ENCODE results near the gene NFKBIB. TPM values are rescaled to one million over a fixed set of nuclear protein-coding genes. Genes with fewer than 3 reads are reported as not detected.

Gene NFKBIB
- polyA plus RNA-seq, 1 donor from 2014 or later = 21.4 TPM

DNA sequence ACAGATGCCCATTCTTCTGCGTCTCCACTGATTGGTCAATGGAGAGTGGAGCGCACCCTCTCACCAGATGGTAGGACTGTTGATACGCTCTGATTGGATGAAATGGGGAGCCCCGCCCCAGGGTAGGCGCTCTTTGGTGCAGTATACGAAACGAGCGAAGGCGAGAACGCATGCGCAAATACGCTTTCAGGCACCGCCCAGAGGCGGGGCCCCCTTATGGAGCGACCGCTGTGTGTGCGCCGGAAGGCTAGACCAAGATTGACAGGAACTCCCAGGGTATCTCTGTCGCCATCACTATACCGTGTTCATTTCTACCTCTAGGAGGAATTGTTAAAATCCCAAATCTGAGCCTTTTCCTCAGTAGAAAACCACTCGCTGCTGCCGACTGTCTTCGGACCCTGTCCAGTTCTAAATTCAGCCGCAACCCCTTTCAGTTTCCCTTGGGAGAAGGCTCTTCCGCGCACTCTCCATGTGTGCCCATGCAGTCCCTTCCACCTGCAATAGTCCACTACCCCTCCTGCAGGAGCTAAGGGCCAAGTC lies 49.3 kb upstream of the NFKBIB start (continued):
- TF ChIP-seq, protein P1, sequence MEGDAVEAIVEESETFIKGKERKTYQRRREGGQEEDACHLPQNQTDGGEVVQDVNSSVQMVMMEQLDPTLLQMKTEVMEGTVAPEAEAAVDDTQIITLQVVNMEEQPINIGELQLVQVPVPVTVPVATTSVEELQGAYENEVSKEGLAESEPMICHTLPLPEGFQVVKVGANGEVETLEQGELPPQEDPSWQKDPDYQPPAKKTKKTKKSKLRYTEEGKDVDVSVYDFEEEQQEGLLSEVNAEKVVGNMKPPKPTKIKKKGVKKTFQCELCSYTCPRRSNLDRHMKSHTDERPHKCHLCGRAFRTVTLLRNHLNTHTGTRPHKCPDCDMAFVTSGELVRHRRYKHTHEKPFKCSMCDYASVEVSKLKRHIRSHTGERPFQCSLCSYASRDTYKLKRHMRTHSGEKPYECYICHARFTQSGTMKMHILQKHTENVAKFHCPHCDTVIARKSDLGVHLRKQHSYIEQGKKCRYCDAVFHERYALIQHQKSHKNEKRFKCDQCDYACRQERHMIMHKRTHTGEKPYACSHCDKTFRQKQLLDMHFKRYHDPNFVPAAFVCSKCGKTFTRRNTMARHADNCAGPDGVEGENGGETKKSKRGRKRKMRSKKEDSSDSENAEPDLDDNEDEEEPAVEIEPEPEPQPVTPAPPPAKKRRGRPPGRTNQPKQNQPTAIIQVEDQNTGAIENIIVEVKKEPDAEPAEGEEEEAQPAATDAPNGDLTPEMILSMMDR (IDR thresholded peaks at IDR 0.05; ENCODE audit: poor library complexity, severe bottlenecking) = peak; percentile 35
- TF ChIP-seq EZH2 (IDR thresholded peaks at IDR 0.05; ENCODE audit: borderline replicate concordance, insufficient read depth, low read length, poor library complexity, severe bottlenecking) (no peak), RAD21 (conservative IDR thresholded peaks at IDR 0.05) (peak; percentile 28)

DNA sequence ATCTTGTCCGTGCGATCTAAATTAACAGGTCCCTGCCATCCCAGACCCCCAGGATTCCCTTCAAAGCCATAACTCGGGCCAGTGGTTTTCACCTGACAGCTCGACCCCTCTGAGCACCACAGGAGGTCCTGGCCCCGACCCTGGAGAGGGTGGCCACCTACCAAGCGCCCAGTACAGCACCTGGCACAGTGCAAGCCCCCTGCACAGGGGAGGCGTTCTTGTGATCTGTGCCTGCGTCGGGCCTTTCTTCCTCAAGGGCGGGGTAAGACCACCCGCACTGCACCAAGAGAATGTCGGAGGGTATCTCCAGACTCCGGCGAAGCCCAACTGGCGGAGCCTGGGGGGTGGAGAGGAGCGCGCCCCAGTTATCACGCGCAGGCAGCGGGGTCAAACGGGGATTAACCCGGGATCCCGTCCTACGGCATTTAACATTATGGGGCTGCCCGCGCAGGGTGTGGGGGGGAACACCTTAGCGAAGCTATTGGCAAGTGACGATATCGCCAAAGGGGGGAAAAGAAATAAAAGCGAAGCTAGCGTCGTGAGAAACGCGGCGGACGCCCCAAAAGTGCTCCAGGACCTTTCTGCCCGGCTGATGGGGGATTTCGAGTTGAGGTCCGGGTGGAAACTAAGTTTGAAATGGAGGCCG lies 48.7 kb upstream of the NFKBIB start:
- peak overlapping the region; percentile 99 for H3K27ac ChIP-seq (ENCODE audit: low read length)
- peak overlapping the region; percentile 47 for H2AFZ ChIP-seq (ENCODE audit: low read depth, low read length)
- no peaks in the 10 kb centered on the region for H3K9me2 ChIP-seq (ENCODE audit: insufficient read depth, low read length)
- TF ChIP-seq, protein P2, sequence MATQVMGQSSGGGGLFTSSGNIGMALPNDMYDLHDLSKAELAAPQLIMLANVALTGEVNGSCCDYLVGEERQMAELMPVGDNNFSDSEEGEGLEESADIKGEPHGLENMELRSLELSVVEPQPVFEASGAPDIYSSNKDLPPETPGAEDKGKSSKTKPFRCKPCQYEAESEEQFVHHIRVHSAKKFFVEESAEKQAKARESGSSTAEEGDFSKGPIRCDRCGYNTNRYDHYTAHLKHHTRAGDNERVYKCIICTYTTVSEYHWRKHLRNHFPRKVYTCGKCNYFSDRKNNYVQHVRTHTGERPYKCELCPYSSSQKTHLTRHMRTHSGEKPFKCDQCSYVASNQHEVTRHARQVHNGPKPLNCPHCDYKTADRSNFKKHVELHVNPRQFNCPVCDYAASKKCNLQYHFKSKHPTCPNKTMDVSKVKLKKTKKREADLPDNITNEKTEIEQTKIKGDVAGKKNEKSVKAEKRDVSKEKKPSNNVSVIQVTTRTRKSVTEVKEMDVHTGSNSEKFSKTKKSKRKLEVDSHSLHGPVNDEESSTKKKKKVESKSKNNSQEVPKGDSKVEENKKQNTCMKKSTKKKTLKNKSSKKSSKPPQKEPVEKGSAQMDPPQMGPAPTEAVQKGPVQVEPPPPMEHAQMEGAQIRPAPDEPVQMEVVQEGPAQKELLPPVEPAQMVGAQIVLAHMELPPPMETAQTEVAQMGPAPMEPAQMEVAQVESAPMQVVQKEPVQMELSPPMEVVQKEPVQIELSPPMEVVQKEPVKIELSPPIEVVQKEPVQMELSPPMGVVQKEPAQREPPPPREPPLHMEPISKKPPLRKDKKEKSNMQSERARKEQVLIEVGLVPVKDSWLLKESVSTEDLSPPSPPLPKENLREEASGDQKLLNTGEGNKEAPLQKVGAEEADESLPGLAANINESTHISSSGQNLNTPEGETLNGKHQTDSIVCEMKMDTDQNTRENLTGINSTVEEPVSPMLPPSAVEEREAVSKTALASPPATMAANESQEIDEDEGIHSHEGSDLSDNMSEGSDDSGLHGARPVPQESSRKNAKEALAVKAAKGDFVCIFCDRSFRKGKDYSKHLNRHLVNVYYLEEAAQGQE (IDR thresholded peaks at IDR 0.05; ENCODE audit: borderline replicate concordance) = peak; percentile 64
- TF ChIP-seq, protein P1 (IDR thresholded peaks at IDR 0.05; ENCODE audit: poor library complexity, severe bottlenecking) = no peak
- TF ChIP-seq RAD21 (conservative IDR thresholded peaks at IDR 0.05) (no peak), EZH2 (IDR thresholded peaks at IDR 0.05; ENCODE audit: borderline replicate concordance, insufficient read depth, low read length, poor library complexity, severe bottlenecking) (no peak)
- peak overlapping the region; percentile 99 for H3K4me2 ChIP-seq (ENCODE audit: low read length)
- peak overlapping the region; percentile 71 for H3K4me3 ChIP-seq (ENCODE audit: low read length)
- H4K20me1 ChIP-seq (ENCODE audit: insufficient read depth) = peaks cover 25% of the 10 kb centered on the region
- H3K9me3 ChIP-seq (ENCODE audit: low read length) = no peaks in the 10 kb centered on the region
- H3K36me3 ChIP-seq (ENCODE audit: insufficient read depth, low read length) = no peaks in the 10 kb centered on the region
- peaks cover 10% of the 10 kb centered on the region for H3F3A ChIP-seq (ENCODE audit: insufficient read depth, low read length, poor library complexity, severe bottlenecking)
- no peaks in the 10 kb centered on the region for H3K27me3 ChIP-seq (ENCODE audit: insufficient read depth, low read depth, low read length)
- H3K79me2 ChIP-seq (replicated peaks; ENCODE audit: insufficient read depth, low read length) = peaks cover 28% of the 10 kb centered on the region
- H3K9ac ChIP-seq (ENCODE audit: low read length) = peak overlapping the region; percentile 90

DNA sequence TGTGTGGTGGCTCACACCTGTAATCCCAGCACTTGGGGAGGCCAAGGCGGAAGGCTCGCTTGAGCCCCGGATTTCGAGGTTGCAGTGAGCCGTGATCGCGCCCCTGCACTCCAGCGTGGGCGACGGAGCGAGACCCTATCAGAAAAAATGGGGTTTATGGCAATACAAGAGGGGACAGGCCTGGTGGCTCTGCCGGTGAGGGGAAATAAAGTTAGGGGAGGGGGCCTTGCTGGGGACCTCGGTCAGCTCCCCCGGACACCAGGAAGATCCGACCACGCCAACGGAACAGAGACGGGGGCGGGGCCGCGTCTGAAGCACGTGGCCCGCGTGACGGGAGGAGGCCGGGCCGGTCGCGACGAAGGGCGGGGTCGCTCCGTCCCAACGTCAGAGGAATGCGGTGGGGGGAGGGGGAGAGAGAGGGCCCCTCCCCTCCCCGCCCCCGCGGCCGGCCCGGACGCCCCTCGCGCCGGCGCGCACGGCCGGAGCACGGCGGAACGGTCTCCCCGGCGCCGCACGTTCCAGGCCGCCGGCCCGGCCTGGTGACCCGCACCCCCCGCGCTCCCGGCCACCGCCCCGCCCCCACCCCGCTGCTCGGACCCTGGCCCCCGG lies 48.0 kb upstream of the NFKBIB start:
- Histone ChIP-seq H3K27me3 (ENCODE audit: insufficient read depth, low read depth, low read length) (no peaks in the 10 kb centered on the region), H3K9me2 (ENCODE audit: insufficient read depth, low read length) (no peaks in the 10 kb centered on the region), H3K9me3 (ENCODE audit: low read length) (no peaks in the 10 kb centered on the region), H3K79me2 (replicated peaks; ENCODE audit: insufficient read depth, low read length) (peaks cover 24% of the 10 kb centered on the region), H2AFZ (ENCODE audit: low read depth, low read length) (peak overlapping the region; percentile 47), H3K27ac (ENCODE audit: low read length) (peak overlapping the region; percentile 99), H3K4me3 (ENCODE audit: low read length) (peak overlapping the region; percentile 71), H4K20me1 (ENCODE audit: insufficient read depth) (peaks cover 23% of the 10 kb centered on the region), H3K9ac (ENCODE audit: low read length) (peak overlapping the region; percentile 90), H3K36me3 (ENCODE audit: insufficient read depth, low read length) (no peaks in the 10 kb centered on the region), H3K4me2 (ENCODE audit: low read length) (peak overlapping the region; percentile 99), H3F3A (ENCODE audit: insufficient read depth, low read length, poor library complexity, severe bottlenecking) (peaks cover 10% of the 10 kb centered on the region)
- TF ChIP-seq POLR2AphosphoS5 (IDR thresholded peaks at IDR 0.05) = peak; percentile 65
- no peak for TF ChIP-seq EZH2 (IDR thresholded peaks at IDR 0.05; ENCODE audit: borderline replicate concordance, insufficient read depth, low read length, poor library complexity, severe bottlenecking)
- peak; percentile 51 for TF ChIP-seq TAF1 (IDR thresholded peaks at IDR 0.05; ENCODE audit: low read depth)
- TF ChIP-seq MXI1 (conservative IDR thresholded peaks at IDR 0.05; ENCODE audit: poor library complexity, severe bottlenecking) = peak; percentile 84
- TF ChIP-seq EP300 (conservative IDR thresholded peaks at IDR 0.05; ENCODE audit: poor library complexity, severe bottlenecking) = no peak
- no peak for TF ChIP-seq RAD21 (conservative IDR thresholded peaks at IDR 0.05)
- TF ChIP-seq, protein P2 (IDR thresholded peaks at IDR 0.05; ENCODE audit: borderline replicate concordance) = no peak
- TF ChIP-seq SMC3 (conservative IDR thresholded peaks at IDR 0.05; ENCODE audit: poor library complexity) = no peak
